H9 (cell line): ENCODE results near the gene GRIK3. TPM values are rescaled to one million over a fixed set of nuclear protein-coding genes. Genes with fewer than 3 reads are reported as not detected.

Experiments used
- DNase-seq: peaks from one replicate; pipeline ENCODE4 v3.0.0-alpha.2; 2017
- H2AFZ ChIP-seq: one replicate; pipeline ENCODE4 v1.6.1; 2013; ENCODE audit warnings: mild to moderate bottlenecking, low read length, control low read depth, moderate library complexity
- H2AK5ac ChIP-seq: 2 replicates; pipeline ENCODE4 v1.6.1; 2013; ENCODE audit warnings: low read length, control low read depth, mixed read lengths; ENCODE audit not compliant: insufficient read length
- H2BK120ac ChIP-seq: one replicate; pipeline ENCODE4 v1.6.1; 2013; ENCODE audit warnings: low read depth, mild to moderate bottlenecking, low read length, control low read depth, inconsistent platforms; ENCODE audit not compliant: poor library complexity, severe bottlenecking
- H2BK12ac ChIP-seq: 2 replicates; pipeline ENCODE4 v1.6.1; 2013; ENCODE audit warnings: low read length, control low read depth, mixed read lengths, low read depth; ENCODE audit not compliant: insufficient read length
- H2BK15ac ChIP-seq: 2 replicates; pipeline ENCODE4 v1.6.1; 2013; ENCODE audit warnings: low read depth, low read length, control low read depth
- H2BK20ac ChIP-seq: one replicate; pipeline ENCODE4 v1.6.1; 2013; ENCODE audit warnings: low read depth, mild to moderate bottlenecking, low read length, control low read depth, inconsistent platforms; ENCODE audit not compliant: poor library complexity, severe bottlenecking
- H2BK5ac ChIP-seq: 2 replicates; pipeline ENCODE4 v1.6.1; 2013; ENCODE audit warnings: low read length, control low read depth, mixed read lengths; ENCODE audit not compliant: insufficient read length
- H3K14ac ChIP-seq: 2 replicates; pipeline ENCODE4 v1.6.1; 2013; ENCODE audit warnings: low read length, control low read depth; ENCODE audit not compliant: insufficient read depth
- H3K18ac ChIP-seq: 2 replicates; pipeline ENCODE4 v1.6.1; 2013; ENCODE audit warnings: low read depth, mild to moderate bottlenecking, mixed read lengths, low read length, control low read depth; ENCODE audit not compliant: insufficient read length
- H3K23ac ChIP-seq: 2 replicates; pipeline ENCODE4 v1.6.1; 2013; ENCODE audit warnings: low read length, control low read depth, mixed read lengths, low read depth; ENCODE audit not compliant: insufficient read length
- H3K23me2 ChIP-seq: 2 replicates; pipeline ENCODE4 v1.6.1; 2013; ENCODE audit warnings: low read depth, mild to moderate bottlenecking, mixed read lengths, low read length, control low read depth; ENCODE audit not compliant: insufficient read length, poor library complexity, severe bottlenecking
- H3K27ac ChIP-seq: 2 replicates; pipeline ENCODE4 v1.5.1; 2013; ENCODE audit warnings: low read length, control low read depth, mixed read lengths, low read depth; ENCODE audit not compliant: insufficient read length
- H3K27me3 ChIP-seq: 2 replicates; pipeline ENCODE4 v1.6.1; 2013; ENCODE audit warnings: low read length, control low read depth, inconsistent platforms; ENCODE audit not compliant: insufficient read depth
- H3K4ac ChIP-seq: 2 replicates; pipeline ENCODE4 v1.6.1; 2013; ENCODE audit warnings: low read depth, mild to moderate bottlenecking, control low read depth, inconsistent platforms, low read length, moderate library complexity
- H3K4me1 ChIP-seq: 2 replicates; pipeline ENCODE4 v1.6.1; 2013; ENCODE audit warnings: low read length, control low read depth, inconsistent platforms; ENCODE audit not compliant: insufficient read depth
- H3K4me2 ChIP-seq: 2 replicates; pipeline ENCODE4 v1.6.1; 2013; ENCODE audit warnings: low read length, control low read depth, mixed read lengths; ENCODE audit not compliant: insufficient read length, insufficient read depth
- H3K56ac ChIP-seq: 2 replicates; pipeline ENCODE4 v1.6.1; 2013; ENCODE audit warnings: low read depth, mild to moderate bottlenecking, mixed read lengths, low read length, control low read depth; ENCODE audit not compliant: insufficient read length
- H3K79me1 ChIP-seq: 2 replicates; pipeline ENCODE4 v1.6.1; 2013; ENCODE audit warnings: low read depth, mild to moderate bottlenecking, moderate library complexity, low read length, control low read depth, inconsistent platforms; ENCODE audit not compliant: insufficient read depth, poor library complexity, severe bottlenecking
- H3K79me2 ChIP-seq: 2 replicates; pipeline ENCODE4 v1.6.1; 2013; ENCODE audit warnings: low read length, control low read depth, inconsistent platforms; ENCODE audit not compliant: insufficient read depth
- H3K9ac ChIP-seq: 2 replicates; pipeline ENCODE4 v1.6.1; 2013; ENCODE audit warnings: low read length, control low read depth, mixed read lengths; ENCODE audit not compliant: insufficient read length; ENCODE audit errors: extremely low read depth
- H3K9me3 ChIP-seq: one replicate; pipeline ENCODE4 v1.6.1; 2013; ENCODE audit warnings: low read depth, low read length, inconsistent platforms; ENCODE audit not compliant: control insufficient read depth
- H3T11ph ChIP-seq: one replicate; pipeline ENCODE4 v1.6.1; 2013; ENCODE audit warnings: mild to moderate bottlenecking, low read length, control low read depth, inconsistent platforms
- H4K20me1 ChIP-seq: one replicate; pipeline ENCODE4 v1.6.1; 2013; ENCODE audit not compliant: control insufficient read depth, insufficient read length, insufficient read depth
- H4K5ac ChIP-seq: 2 replicates; pipeline ENCODE4 v1.6.1; 2013; ENCODE audit warnings: low read depth, mild to moderate bottlenecking, mixed read lengths, low read length, control low read depth; ENCODE audit not compliant: insufficient read length
- H4K8ac ChIP-seq: replicated peaks from 2 replicates; pipeline ENCODE4 v1.6.1; 2013; ENCODE audit warnings: low read length, control low read depth, mixed read lengths, low read depth; ENCODE audit not compliant: insufficient read length
- H4K91ac ChIP-seq: 2 replicates; pipeline ENCODE4 v1.6.1; 2013; ENCODE audit warnings: low read depth, mild to moderate bottlenecking, moderate library complexity, mixed read lengths, low read length, control low read depth; ENCODE audit not compliant: insufficient read length
- H3K27ac Mint-ChIP-seq, 3 experiments: 2 replicates in 2 of 3; 3 replicates in 1 of 3; pipeline ENCODE4 v1.8.0; 2020 to 2021; ENCODE audit warnings: mixed read lengths in 3 of 3, mild to moderate bottlenecking in 1 of 3, moderate library complexity in 1 of 3
- H3K27me3 Mint-ChIP-seq: 2 replicates; pipeline ENCODE4 v1.8.0; 2021; ENCODE audit warnings: low read depth, mild to moderate bottlenecking, moderate library complexity, mixed read lengths
- H3K36me3 Mint-ChIP-seq, 3 experiments: 2 replicates in 2 of 3; 3 replicates in 1 of 3; pipeline ENCODE4 v1.8.0; 2020 to 2021; ENCODE audit warnings: low read depth in 3 of 3, mixed read lengths in 3 of 3; ENCODE audit not compliant: insufficient read depth in 1 of 3
- H3K4me1 Mint-ChIP-seq, 2 experiments: 2 replicates each; pipeline ENCODE4 v1.8.0; 2020; ENCODE audit warnings: mixed read lengths in 2 of 2
- H3K4me3 Mint-ChIP-seq, 2 experiments: 2 replicates in 1 of 2; 3 replicates in 1 of 2; pipeline ENCODE4 v1.8.0; 2020 to 2021; ENCODE audit warnings: mild to moderate bottlenecking in 2 of 2, mixed read lengths in 2 of 2, moderate library complexity in 1 of 2
- H3K9me3 Mint-ChIP-seq, 2 experiments: 2 replicates in 1 of 2; 3 replicates in 1 of 2; pipeline ENCODE4 v1.8.0; 2020; ENCODE audit warnings: mild to moderate bottlenecking in 2 of 2, mixed read lengths in 2 of 2, moderate library complexity in 1 of 2
- WGBS: extraction: QIAGEN DNeasy Blood & Tissue Kit; methylation state at CpG from one replicate; pipeline ENCODE4 v1.1.7; 2013; ENCODE audit warnings: missing lambda C conversion rate, low lambda C conversion rate, mixed read lengths; ENCODE audit not compliant: insufficient read length; ENCODE audit errors: extremely low coverage; 5-methylcytosine and 5-hydroxymethylcytosine counted together
- total RNA-seq: library from RNA; stranded (reverse); gene quantifications from 2 replicates; pipeline ENCODE4 v1.2.1, GENCODE V29; 2021
- TF ChIP-seq, protein P1 (sequence below): fragments of 200-600 bp; sonication (generic); conservative IDR thresholded peaks from 3 replicates; pipeline ENCODE4 v1.8.0; 2021; ENCODE audit warnings: antibody characterized with exemption, mild to moderate bottlenecking

The GRIK3 gene
- total RNA-seq, 1 experiment from 2014 or later = 1.7 TPM

DNA sequence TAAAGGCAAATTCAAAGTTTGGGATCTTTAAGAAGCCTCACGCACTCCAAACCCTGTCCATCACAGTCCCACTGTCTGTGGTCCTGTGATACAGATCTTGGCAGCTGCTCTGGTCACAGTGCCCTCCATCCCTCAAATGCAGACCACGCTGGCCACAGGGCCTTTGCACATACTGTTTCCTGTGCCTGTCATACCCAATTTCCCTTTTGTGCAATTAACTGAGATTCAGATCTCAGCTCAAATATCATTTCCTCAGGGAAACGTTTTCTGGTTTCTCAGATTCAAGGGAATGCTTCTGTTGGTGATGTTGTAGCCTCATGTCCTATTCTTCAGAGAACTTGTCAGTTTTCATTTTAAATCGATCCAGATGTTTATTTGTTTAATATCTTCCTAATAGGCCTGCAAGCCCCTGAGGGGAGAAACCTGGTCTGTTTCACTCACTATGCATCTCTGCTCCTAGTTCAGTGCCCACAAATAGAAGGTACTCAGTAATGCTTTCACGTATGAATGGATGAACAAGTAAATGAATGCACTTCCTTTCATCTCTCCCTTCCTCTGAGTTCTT lies 24.2 kb upstream of the GRIK3 start:
- no peak overlapping the region for H2BK15ac ChIP-seq
- no peak overlapping the region for H4K5ac ChIP-seq
- H3K27ac ChIP-seq = no peak overlapping the region
- H3K36me3 Mint-ChIP-seq = no peaks in the 10 kb centered on the region
- no peak overlapping the region for H2AFZ ChIP-seq
- no peak for DNase-seq
- H3K4me3 Mint-ChIP-seq = no peak overlapping the region
- no peak overlapping the region for H2AK5ac ChIP-seq
- H3K23ac ChIP-seq = no peak overlapping the region
- no peaks in the 10 kb centered on the region for H3K4me1 ChIP-seq
- H3K4me2 ChIP-seq = no peak overlapping the region
- H3K9ac ChIP-seq = no peak overlapping the region
- TF ChIP-seq, protein P1, sequence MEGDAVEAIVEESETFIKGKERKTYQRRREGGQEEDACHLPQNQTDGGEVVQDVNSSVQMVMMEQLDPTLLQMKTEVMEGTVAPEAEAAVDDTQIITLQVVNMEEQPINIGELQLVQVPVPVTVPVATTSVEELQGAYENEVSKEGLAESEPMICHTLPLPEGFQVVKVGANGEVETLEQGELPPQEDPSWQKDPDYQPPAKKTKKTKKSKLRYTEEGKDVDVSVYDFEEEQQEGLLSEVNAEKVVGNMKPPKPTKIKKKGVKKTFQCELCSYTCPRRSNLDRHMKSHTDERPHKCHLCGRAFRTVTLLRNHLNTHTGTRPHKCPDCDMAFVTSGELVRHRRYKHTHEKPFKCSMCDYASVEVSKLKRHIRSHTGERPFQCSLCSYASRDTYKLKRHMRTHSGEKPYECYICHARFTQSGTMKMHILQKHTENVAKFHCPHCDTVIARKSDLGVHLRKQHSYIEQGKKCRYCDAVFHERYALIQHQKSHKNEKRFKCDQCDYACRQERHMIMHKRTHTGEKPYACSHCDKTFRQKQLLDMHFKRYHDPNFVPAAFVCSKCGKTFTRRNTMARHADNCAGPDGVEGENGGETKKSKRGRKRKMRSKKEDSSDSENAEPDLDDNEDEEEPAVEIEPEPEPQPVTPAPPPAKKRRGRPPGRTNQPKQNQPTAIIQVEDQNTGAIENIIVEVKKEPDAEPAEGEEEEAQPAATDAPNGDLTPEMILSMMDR = no peak
- WGBS = no CpG with 5 or more reads among the region's 5 CpGs
- H3K14ac ChIP-seq = no peak overlapping the region
- no peaks in the 10 kb centered on the region for H3K79me2 ChIP-seq
- H3K27me3 Mint-ChIP-seq = peaks cover 8% of the 10 kb centered on the region
- no peak overlapping the region for H2BK5ac ChIP-seq
- no peaks in the 10 kb centered on the region; a peak in 1 of 5 replicates for H3K9me3 Mint-ChIP-seq
- H2BK120ac ChIP-seq = no peak overlapping the region
- no peaks in the 10 kb centered on the region for H3K79me1 ChIP-seq
- no peak overlapping the region for H3K27ac Mint-ChIP-seq
- H3T11ph ChIP-seq = no peak overlapping the region
- H4K91ac ChIP-seq = no peak overlapping the region
- H4K8ac ChIP-seq = no peak overlapping the region
- H2BK12ac ChIP-seq = no peak overlapping the region
- H3K23me2 ChIP-seq = no peaks in the 10 kb centered on the region
- H3K27me3 ChIP-seq = no peaks in the 10 kb centered on the region
- no peak overlapping the region for H3K18ac ChIP-seq
- H3K4me1 Mint-ChIP-seq = peaks cover 17 to 23% of the 10 kb centered on the region in 2 experiments
- no peaks in the 10 kb centered on the region for H4K20me1 ChIP-seq
- no peak overlapping the region for H3K4ac ChIP-seq
- H2BK20ac ChIP-seq = no peak overlapping the region
- no peak overlapping the region for H3K56ac ChIP-seq
- no peaks in the 10 kb centered on the region for H3K9me3 ChIP-seq
